A673 (cell line): Measurements from ENCODE around the gene SMYD3. TPM values are rescaled to one million over a fixed set of nuclear protein-coding genes. Genes with fewer than 3 reads are reported as not detected.

ENCODE experiments used
- BruUV-seq: library from RNA; stranded (reverse); fragments of 400-500 nt; replicated peaks from 2 replicates; lab custom pipeline; 2021; lab: Mats Ljungman, UMichigan
- CTCF ChIA-PET: fragments of 300-600 bp; sonication (Branson Sonifier 250); formaldehyde crosslinking; loops from one replicate; lab custom pipeline; 2022; ENCODE audit warnings: antibody characterized with exemption; lab: Charles Lee
- POLR2A ChIA-PET: fragments of 300-600 bp; sonication (Branson Sonifier 250); formaldehyde crosslinking; loops from one replicate; lab custom pipeline; 2022; ENCODE audit warnings: antibody characterized with exemption; ENCODE audit not compliant: low non-redundant PET; lab: Charles Lee
- DNase-seq: peaks from one replicate; pipeline ENCODE4 v3.0.0-alpha.2; 2015; ENCODE audit warnings: low spot score
- H3K27ac ChIP-seq: fragments of 200-600 bp; sonication (generic); 2 replicates; pipeline ENCODE4 v1.5.1; 2016; ENCODE audit warnings: mixed run types, low read depth, mild to moderate bottlenecking, mixed read lengths, antibody characterized with exemption, low read length; ENCODE audit not compliant: poor library complexity, severe bottlenecking
- H3K27me3 ChIP-seq: fragments of 200-600 bp; sonication (generic); replicated peaks from 2 replicates; pipeline ENCODE4 v1.6.1; 2017; ENCODE audit warnings: mixed run types, low read depth, mild to moderate bottlenecking, mixed read lengths, antibody characterized with exemption, low read length; ENCODE audit not compliant: insufficient read depth, poor library complexity
- H3K36me3 ChIP-seq: fragments of 200-600 bp; sonication (generic); 2 replicates; pipeline ENCODE4 v1.6.1; 2016; ENCODE audit warnings: mixed run types, mild to moderate bottlenecking, mixed read lengths, antibody characterized with exemption, low read length; ENCODE audit not compliant: insufficient read depth, poor library complexity, severe bottlenecking
- H3K4me1 ChIP-seq: fragments of 200-600 bp; sonication (generic); 2 replicates; pipeline ENCODE4 v1.6.1; 2017; ENCODE audit warnings: mixed run types, mild to moderate bottlenecking, mixed read lengths, antibody characterized with exemption, low read length; ENCODE audit not compliant: insufficient read depth, poor library complexity, severe bottlenecking
- H3K4me3 ChIP-seq: fragments of 200-600 bp; sonication (generic); 2 replicates; pipeline ENCODE4 v1.5.1; 2016; ENCODE audit warnings: low read depth, mixed run types, mild to moderate bottlenecking, mixed read lengths, low read length; ENCODE audit not compliant: poor library complexity, severe bottlenecking
- H3K9me3 ChIP-seq: fragments of 200-600 bp; sonication (generic); 2 replicates; pipeline ENCODE4 v1.6.1; 2016; ENCODE audit warnings: mixed run types, low read depth, mild to moderate bottlenecking, mixed read lengths, antibody characterized with exemption, low read length; ENCODE audit not compliant: poor library complexity, severe bottlenecking
- EZH2 ChIP-seq: fragments of 200-600 bp; sonication (generic); IDR thresholded peaks from 2 replicates; pipeline ENCODE4 v1.6.1; 2017; ENCODE audit warnings: borderline replicate concordance, low read depth, mild to moderate bottlenecking, mixed read lengths, antibody characterized with exemption, low read length; ENCODE audit not compliant: poor library complexity, severe bottlenecking
- intact Hi-C: fragments of 100-400 bp; cut with micrococcal nuclease; formaldehyde crosslinking; loops from one replicate; pipeline ENCODE4 v1.10.0; 2022; ENCODE audit not compliant: unreplicated experiment
- total RNA-seq: library from RNA; stranded (reverse); gene quantifications from 2 replicates; pipeline ENCODE4 v1.2.3, GENCODE V29; 2021
- TF ChIP-seq, protein P1 (sequence below): fragments of 300-800, 200-600 bp; sonication (generic); conservative IDR thresholded peaks from 2 replicates; pipeline ENCODE4 v1.5.1; 2017; ENCODE audit warnings: low read depth, mild to moderate bottlenecking, antibody characterized with exemption, low read length, moderate library complexity, mixed read lengths

SMYD3 gene
- total RNA-seq, 1 experiment from 2014 or later: 29.0 TPM

DNA sequence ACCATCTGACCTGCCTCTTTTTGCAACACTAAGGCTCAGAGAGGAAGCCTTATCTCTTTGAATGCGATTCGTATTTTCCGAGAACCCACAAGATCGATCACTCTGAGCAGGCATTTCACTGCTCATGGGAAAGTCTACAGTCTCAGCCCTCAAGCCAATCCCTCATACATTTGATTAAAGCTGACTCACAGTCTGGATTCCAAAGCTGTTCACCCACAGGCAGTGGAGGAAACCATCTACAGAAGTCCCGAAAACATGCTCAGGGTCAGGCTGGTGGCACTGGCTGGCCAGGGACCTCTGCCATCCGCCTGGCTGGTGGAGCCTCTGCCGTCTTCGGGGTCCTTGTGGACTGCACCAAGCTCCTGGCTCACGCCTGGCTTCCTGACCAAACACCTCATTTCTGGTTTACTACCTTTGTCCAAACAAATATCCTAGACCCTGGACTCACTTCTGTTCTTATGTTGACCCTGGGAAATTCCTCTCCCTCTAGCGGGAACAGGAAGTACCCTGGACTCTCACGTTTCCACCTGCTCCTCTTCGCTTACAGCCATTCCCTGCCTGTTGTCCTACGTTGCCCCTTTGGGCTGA is 650.0 kb downstream of the SMYD3 start:
- no peaks in the 10 kb centered on the region for H3K36me3 ChIP-seq
- no peak overlapping the region for H3K4me3 ChIP-seq
- CTCF ChIA-PET: no interaction called here
- POLR2A ChIA-PET: no interaction called here
- H3K27ac ChIP-seq: no peak overlapping the region
- H3K4me1 ChIP-seq: no peaks in the 10 kb centered on the region
- no peak for TF ChIP-seq EZH2
- TF ChIP-seq, protein P1, sequence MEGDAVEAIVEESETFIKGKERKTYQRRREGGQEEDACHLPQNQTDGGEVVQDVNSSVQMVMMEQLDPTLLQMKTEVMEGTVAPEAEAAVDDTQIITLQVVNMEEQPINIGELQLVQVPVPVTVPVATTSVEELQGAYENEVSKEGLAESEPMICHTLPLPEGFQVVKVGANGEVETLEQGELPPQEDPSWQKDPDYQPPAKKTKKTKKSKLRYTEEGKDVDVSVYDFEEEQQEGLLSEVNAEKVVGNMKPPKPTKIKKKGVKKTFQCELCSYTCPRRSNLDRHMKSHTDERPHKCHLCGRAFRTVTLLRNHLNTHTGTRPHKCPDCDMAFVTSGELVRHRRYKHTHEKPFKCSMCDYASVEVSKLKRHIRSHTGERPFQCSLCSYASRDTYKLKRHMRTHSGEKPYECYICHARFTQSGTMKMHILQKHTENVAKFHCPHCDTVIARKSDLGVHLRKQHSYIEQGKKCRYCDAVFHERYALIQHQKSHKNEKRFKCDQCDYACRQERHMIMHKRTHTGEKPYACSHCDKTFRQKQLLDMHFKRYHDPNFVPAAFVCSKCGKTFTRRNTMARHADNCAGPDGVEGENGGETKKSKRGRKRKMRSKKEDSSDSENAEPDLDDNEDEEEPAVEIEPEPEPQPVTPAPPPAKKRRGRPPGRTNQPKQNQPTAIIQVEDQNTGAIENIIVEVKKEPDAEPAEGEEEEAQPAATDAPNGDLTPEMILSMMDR: no peak
- H3K9me3 ChIP-seq: no peaks in the 10 kb centered on the region
- no peaks in the 10 kb centered on the region for H3K27me3 ChIP-seq
- DNase-seq: no peak
- BruUV-seq: no TSS peak
- intact Hi-C loops: no loop called here

DNA sequence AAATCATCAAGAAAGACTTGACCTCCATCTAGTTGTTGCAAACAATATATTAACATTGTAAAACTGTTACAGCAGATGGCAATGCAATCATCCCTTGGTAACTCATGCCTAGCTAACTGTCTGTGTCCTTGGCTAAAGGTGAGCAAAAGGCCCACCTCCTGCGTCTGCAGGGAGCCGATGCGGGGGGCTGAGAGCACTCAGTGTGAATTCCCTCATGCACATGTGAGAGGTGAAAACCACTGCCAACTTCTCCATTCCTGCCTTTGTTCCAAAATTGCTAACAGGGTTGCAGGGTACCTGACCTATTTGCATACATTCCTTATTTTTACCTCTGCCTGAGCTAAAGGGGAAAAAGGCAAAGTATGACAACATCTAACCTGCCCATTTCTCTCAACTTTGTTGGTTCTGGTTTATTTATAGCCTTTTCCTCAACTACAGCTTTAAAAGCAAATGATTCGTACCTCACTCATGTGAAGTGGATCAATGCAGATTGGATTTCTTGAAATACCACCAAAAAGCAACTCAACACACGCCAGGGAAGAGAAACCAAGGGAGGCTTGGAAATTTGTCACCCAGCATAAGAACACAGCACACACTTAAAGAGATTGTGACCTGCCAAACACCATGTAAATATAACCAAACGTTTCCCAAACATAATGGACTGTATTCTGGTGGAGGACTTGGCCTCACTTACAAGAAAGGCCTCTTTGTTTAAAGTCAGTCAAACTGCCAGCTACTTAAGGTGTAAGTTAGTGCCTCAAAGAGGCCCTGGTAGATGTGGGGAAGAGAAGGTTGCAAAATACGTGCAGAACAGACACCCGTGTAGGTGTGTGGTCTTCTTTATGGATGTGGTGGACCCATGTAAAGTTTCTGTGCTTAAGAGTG is 651.0 kb downstream of the SMYD3 start:
- no peaks in the 10 kb centered on the region for H3K36me3 ChIP-seq
- intact Hi-C loops: no loop called here
- no TSS peak for BruUV-seq
- H3K27ac ChIP-seq: no peak overlapping the region
- H3K9me3 ChIP-seq: no peaks in the 10 kb centered on the region
- no peaks in the 10 kb centered on the region for H3K27me3 ChIP-seq
- no peaks in the 10 kb centered on the region for H3K4me1 ChIP-seq
- no peak overlapping the region for H3K4me3 ChIP-seq
- DNase-seq: no peak
- POLR2A ChIA-PET: no interaction called here
- CTCF ChIA-PET: no interaction called here
- TF ChIP-seq EZH2: no peak
- TF ChIP-seq, protein P1: no peak

- no peak for TF ChIP-seq EZH2
- TF ChIP-seq, protein P1: no peak
- Histone ChIP-seq H3K4me3 (no peak overlapping the region), H3K27ac (no peak overlapping the region), H3K9me3 (no peaks in the 10 kb centered on the region), H3K36me3 (no peaks in the 10 kb centered on the region), H3K27me3 (no peaks in the 10 kb centered on the region), H3K4me1 (no peaks in the 10 kb centered on the region)
- CTCF ChIA-PET: no interaction called here
- intact Hi-C loops: no loop called here
- DNase-seq: no peak
- BruUV-seq: no TSS peak
- POLR2A ChIA-PET: no interaction called here
These were observed 653.8 kb downstream of the SMYD3 start for GRCh38 chr1:245853291-245853690.
